Lung microvascular endothelial cell (primary cell): ENCODE results near the gene SVOPL. TPM values are rescaled to one million over a fixed set of nuclear protein-coding genes. Genes with fewer than 3 reads are reported as not detected.
"Not testable (repeated sequence)": the region's sequence is repeated elsewhere in the genome, so short reads cannot be mapped to it uniquely, and the experiment has no call there.

ENCODE experiments used
- DNase-seq, 2 donors: peaks; one replicate each; pipeline versions ENCODE4 v3.0.0 to v3.0.0-alpha.2; 2010; ENCODE audit warnings: low read depth in 2 of 2
- total RNA-seq: library from RNA; depleted of rRNA; stranded (reverse); fragments of >200 nt; gene quantifications from 2 replicates; pipeline ENCODE4 v1.2.1, GENCODE V29; 2014

Gene SVOPL
- total RNA-seq: not detected in 2 replicates

DNA sequence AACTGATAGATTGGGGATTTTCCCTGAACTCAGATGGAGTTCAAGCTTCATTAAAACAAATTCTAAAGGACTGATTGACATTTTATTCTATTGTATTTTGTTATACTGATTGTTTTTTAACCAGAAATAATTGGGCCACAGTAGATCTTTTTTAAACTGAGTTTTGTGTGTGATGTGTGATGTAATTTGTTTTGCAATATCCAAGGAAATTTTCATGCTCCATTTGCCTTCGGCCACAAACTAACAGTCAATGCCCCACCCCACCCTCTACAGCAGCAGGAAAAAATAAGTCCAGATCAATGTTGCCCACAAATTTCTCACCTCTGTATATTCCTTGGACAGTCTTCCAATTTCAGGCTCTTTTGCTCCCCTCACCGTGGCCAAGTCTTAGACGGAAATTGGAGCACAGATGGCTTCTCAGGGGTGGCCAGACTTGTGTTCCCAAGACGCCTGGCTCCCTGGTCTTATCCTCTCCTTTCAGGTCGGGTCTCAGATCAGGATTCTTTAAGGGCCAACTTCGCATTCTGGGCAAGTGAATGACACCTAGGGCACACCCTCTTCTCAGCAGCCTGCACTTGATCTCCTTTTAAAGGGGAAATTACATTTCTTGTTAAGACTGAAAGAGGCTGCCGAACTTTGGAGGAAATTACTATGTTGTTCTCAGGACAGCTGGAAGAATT lies at the start of gene SVOPL:
TSS of gene SVOPL (minus strand) at position 506 of the 680 bp plus-strand sequence. CDS start 22,317 bp downstream, outside the sequence.
- DNase-seq: no peak

GRCh38 chr7:138750473-138750872 lies 49.3 kb upstream of the SVOPL start:
- DNase-seq: no peak

DNA sequence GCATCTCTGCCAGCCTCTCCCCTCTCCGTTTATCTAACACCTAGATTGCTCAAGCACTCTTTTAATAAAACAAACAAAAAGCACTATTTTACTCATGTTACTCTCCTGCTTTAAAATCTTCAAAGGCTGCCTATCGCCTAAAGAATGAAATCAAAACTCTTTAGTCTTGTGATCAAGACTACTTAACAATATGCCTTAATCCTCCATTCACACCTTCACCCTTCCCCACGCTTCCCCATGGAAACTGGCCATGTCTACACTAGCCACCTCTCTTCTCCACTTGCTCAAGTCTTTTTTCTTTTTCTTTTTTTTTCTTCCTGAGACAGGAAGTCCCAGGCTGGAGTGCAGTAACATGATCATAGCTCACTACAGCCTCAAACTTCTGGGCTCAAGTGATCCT lies 48.8 kb upstream of the SVOPL start:
- DNase-seq: no peak

DNA sequence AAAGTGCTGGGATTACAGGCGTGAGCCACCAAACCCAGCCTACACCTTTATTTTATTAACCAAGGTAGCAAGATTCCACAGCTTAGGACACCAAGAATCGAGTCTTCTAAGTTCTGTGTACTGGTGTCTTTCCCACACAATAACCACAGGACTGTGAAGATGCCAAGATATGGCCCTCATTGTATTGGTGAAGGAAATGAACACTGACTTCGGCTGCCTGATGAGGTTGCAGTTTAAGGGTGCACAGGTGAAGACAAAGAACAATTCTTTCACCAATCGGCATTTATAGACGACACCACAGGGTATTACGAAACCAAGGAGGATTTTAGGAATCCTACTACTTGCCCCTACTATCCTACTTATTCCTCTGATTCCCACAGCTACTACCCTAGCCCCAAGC lies 47.5 kb upstream of the SVOPL start:
- DNase-seq: no peak

GRCh38 chr7:138746073-138746472 lies 44.9 kb upstream of the SVOPL start:
- DNase-seq: no peak

- no peak for DNase-seq
Observed at GRCh38 chr7:138745189-138745588, 44.0 kb upstream of the SVOPL start.

DNA sequence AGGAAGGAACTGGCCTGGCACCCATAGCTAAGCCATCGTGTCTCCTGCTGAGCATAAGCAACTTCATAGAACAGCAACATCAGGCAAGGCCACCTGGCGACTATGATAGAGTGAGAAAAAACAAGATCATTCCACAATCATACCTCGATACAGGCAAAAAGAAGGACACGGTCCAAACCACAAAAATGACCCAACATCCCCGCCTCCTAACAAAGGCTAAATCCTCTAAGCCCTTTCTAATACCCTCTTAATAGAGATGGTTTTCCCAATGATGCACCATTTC lies 40.2 kb upstream of the SVOPL start:
- no peak for DNase-seq

GRCh38 chr7:138739859-138740258 lies 38.7 kb upstream of the SVOPL start:
- no peak for DNase-seq

- peak; percentile 84 to 91 for DNase-seq
Observed at GRCh38 chr7:138738551-138739335, 37.6 kb upstream of the SVOPL start.

DNA sequence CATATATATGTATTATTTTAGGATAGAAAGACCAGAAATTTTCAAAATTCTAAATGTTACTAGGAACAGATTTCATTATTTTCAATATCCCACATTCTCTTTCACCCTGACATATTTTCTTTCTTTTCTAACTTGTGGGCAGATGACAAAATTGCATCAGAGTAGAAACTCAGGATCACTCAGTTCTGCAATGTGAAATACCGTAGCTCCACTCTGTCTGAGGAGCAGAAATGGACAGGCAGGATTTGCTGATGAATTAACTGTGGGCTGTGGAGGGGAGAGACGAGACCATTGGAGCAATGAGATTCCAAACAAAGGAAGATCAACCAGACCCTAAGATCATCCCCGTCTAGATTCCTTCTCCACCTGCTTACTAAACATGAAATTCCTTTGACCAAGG lies 37.0 kb upstream of the SVOPL start:
- DNase-seq: no peak

- DNase-seq: no peak
Observed at GRCh38 chr7:138735399-138735798, 34.2 kb upstream of the SVOPL start.

DNA sequence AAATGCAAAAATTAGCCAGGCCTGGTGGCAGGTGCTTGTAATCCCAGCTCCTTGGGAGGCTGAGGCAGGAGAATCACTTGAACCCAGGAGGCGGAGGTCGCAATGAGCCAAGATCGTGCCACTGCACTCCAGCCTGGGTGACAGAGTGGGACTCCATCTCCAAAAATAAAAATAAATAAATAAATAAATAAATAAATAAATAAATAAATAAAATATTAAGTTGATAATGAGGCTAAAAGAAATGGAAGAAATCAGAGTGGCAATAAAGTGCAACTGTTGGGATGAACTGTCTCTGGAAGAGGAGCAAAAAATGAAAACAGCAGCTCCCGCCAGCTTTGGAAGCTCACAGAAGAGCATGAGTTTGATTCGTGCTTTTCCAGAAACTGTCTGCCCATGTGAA lies 30.6 kb upstream of the SVOPL start:
- not testable (repeated sequence) for DNase-seq

- no peak for DNase-seq
Observed at GRCh38 chr7:138729444-138729843, 28.3 kb upstream of the SVOPL start.

- no peak for DNase-seq
Observed at GRCh38 chr7:138727336-138728099, 26.4 kb upstream of the SVOPL start.

- no peak for DNase-seq
Observed at GRCh38 chr7:138726288-138726687, 25.1 kb upstream of the SVOPL start.

DNA sequence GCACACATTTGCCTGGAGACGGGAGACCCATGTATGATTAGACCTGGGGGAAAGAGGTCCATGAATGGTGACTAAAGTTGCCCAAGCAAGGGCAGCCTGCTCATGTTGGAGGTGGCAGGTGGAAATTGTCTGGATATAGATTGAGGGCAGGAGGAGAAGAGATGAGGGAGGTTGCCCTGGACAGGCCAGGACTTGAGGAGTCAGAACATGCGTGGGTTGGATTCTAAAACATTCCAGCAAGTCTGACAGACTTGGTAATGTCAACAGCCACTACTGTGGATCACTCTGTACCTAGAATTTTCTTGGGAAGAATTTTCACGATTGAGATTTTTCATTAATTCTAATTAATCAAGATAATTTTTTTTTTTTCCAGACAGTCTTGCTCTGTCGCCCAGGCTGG lies 19.1 kb upstream of the SVOPL start:
- no peak for DNase-seq

DNA sequence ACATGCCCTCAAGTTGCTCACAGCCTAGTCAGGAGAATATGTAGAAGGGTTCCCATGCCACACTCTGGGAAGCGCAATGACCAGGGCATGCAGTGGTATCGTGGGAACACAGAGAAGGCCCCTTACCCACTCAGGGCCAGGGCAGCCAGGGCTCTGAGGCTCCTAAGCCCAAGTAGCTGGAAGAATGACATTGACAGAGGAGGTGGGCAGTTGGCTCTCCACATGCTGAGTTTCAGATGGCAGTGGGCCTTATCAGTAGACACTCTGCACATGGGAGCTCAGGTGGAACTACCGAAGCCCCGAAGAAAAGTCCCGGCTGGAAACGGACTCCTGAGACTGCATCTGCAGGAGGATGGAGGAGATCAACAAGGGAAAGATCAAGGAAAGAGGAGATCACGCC lies 15.7 kb upstream of the SVOPL start:
- no peak for DNase-seq

DNA sequence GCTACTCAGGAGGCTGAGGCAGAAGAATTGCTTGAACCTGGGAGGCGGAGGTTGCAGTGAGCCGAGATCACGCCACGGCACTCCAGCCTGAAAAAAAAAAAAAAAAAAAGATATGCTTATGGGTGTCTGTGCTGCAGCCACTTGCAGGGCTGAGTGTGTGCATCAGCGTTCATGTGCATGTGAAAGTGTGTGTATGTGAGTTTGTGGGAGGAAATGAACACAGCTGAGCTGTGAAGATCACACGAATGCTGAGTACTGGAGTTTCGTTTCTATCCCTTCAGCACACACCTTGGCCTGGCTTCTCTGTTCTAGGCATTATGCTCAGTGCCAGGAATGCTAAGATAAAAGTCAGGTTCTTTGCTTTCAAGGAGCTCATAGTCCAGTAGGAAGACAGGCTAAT lies 12.0 kb upstream of the SVOPL start:
- DNase-seq: no peak

- no peak for DNase-seq
Observed at GRCh38 chr7:138712652-138713051, 11.5 kb upstream of the SVOPL start.

DNA sequence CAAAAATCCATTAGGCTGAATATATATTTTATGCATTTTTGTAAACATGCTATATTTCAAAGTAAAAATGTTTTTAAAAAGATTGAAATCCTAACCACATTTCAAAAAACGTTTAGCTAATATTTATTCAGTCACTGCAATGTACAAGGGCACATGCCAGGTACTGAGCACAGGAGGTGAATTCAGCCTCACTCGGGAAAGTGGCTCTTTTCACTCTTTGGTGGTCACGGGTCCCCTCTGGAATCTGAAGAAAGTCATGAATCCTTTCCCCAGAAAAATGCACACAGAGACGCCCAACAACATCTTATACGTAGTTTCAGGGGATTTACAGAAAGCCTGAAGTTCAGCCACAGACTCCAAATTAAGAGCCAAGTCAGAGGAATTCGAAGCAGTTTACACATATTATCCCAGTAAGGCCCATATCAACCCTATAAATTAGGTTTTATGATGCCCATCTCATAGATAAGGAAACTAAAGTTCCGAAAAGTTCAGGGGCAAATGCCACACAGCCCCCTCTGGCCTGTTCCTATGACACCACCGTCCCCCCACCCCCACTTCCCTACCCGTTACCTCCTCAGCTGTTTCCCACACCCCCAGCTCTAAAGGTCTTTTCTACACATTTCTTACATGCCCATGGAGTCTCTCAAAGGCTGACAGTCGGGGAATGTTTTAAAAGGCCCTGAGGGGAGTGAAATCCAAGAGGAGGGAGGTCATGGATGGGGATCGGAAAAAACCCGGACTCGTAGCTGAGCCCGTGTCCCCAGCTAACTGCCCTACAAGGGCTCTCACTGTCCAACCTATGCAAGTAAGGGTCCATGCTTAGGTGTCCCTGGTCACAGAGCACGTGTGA lies 9.6 kb upstream of the SVOPL start:
- no peak for DNase-seq

GRCh38 chr7:138705167-138705566 lies 4.0 kb upstream of the SVOPL start:
- DNase-seq: no peak

GRCh38 chr7:138701537-138701923 lies 368 bp upstream of the SVOPL start:
- DNase-seq: no peak
